HepG2 (cell line): ENCODE data around the gene RSBN1. TPM values are rescaled to one million over a fixed set of nuclear protein-coding genes. Genes with fewer than 3 reads are reported as not detected.

Experiments
- AHDC1 ChIP-seq: sonication (generic); formaldehyde crosslinking; IDR thresholded peaks from 2 replicates; pipeline ENCODE4 v1.5.1; 2020; ENCODE audit warnings: mild to moderate bottlenecking, missing genetic modification reagents, borderline replicate concordance
- ATF1 ChIP-seq: IDR thresholded peaks from 2 replicates; pipeline ENCODE4 v1.6.1; 2016; ENCODE audit warnings: mild to moderate bottlenecking, control low read depth
- BRCA1 ChIP-seq: sonication (generic); formaldehyde crosslinking; IDR thresholded peaks from 2 replicates; pipeline ENCODE4 v1.4.0; 2020; ENCODE audit warnings: missing genetic modification reagents
- CREBL2 ChIP-seq: sonication (generic); formaldehyde crosslinking; IDR thresholded peaks from 2 replicates; pipeline ENCODE4 v1.8.1; 2023; ENCODE audit warnings: missing genetic modification reagents, mild to moderate bottlenecking, borderline replicate concordance
- HDAC6 ChIP-seq: fragments of 200-600 bp; sonication (generic); IDR thresholded peaks from 2 replicates; pipeline ENCODE4 v1.7.0; 2017; ENCODE audit warnings: mild to moderate bottlenecking, antibody characterized with exemption, low read length, low read depth
- KDM6A ChIP-seq: IDR thresholded peaks from 2 replicates; pipeline ENCODE4 v1.6.1; 2016; ENCODE audit warnings: low read depth
- KLF16 ChIP-seq, 2 experiments: sonication (generic) in 1 of 2; formaldehyde crosslinking in 1 of 2; IDR thresholded peaks; 2 replicates each; pipeline versions ENCODE4 v1.6.1 to v1.8.0; 2016 to 2023; ENCODE audit warnings: missing genetic modification reagents in 2 of 2, missing compliant biosample characterization in 1 of 2
- LCORL ChIP-seq, 2 experiments: fragments of 450-650 bp in 1 of 2; sonication (generic) in 1 of 2; formaldehyde crosslinking in 1 of 2; IDR thresholded peaks; 2 replicates each; pipeline versions ENCODE4 v1.5.0 to v1.6.1; 2017 to 2020; ENCODE audit warnings: antibody characterized with exemption in 1 of 2, missing genetic modification reagents in 1 of 2
- MED13 ChIP-seq: sonication (generic); formaldehyde crosslinking; IDR thresholded peaks from 2 replicates; pipeline ENCODE4 v1.5.0; 2020; ENCODE audit warnings: missing genetic modification reagents
- MEIS1 ChIP-seq: sonication (generic); formaldehyde crosslinking; IDR thresholded peaks from 2 replicates; pipeline ENCODE4 v1.9.0; 2021; ENCODE audit warnings: mild to moderate bottlenecking, missing genetic modification reagents, moderate library complexity, borderline replicate concordance
- MTERF4 ChIP-seq: sonication (generic); formaldehyde crosslinking; IDR thresholded peaks from 2 replicates; pipeline ENCODE4 v1.8.0; 2023; ENCODE audit warnings: mild to moderate bottlenecking, missing genetic modification reagents
- ONECUT2 ChIP-seq: sonication (generic); formaldehyde crosslinking; IDR thresholded peaks from 2 replicates; pipeline ENCODE4 v1.4.0; 2020; ENCODE audit warnings: missing genetic modification reagents
- RELA ChIP-seq: sonication (generic); formaldehyde crosslinking; IDR thresholded peaks from 2 replicates; pipeline ENCODE4 v1.4.0; 2020; ENCODE audit warnings: missing genetic modification reagents
- SRSF9 ChIP-seq: fragments of 200-400 bp; formaldehyde crosslinking; IDR thresholded peaks from 2 replicates; pipeline ENCODE4 v1.6.1; 2018; ENCODE audit warnings: borderline replicate concordance, mild to moderate bottlenecking, low read depth, low read length; ENCODE audit not compliant: insufficient read depth, poor library complexity, severe bottlenecking
- ZGPAT ChIP-seq: IDR thresholded peaks from 2 replicates; pipeline ENCODE4 v1.6.1; 2016; ENCODE audit warnings: mild to moderate bottlenecking
- ZNF512B ChIP-seq: sonication (generic); formaldehyde crosslinking; IDR thresholded peaks from 2 replicates; pipeline ENCODE4 v1.5.1; 2020; ENCODE audit warnings: missing genetic modification reagents, mild to moderate bottlenecking, borderline replicate concordance
- ZNF569 ChIP-seq: sonication (generic); formaldehyde crosslinking; IDR thresholded peaks from 2 replicates; pipeline ENCODE4 v1.5.0; 2020; ENCODE audit warnings: mild to moderate bottlenecking, missing genetic modification reagents, moderate library complexity, borderline replicate concordance
- polyA plus RNA-seq, 8 experiments: library from polyadenylated mRNA; depleted of rRNA in 3 of 8; stranded (reverse) in 7 of 8; unstranded in 1 of 8; fragments of >200 nt; fragmentation: Illumina TruSeq in 4 of 8; extraction: Trizol in 4 of 8; gene quantifications; 2 replicates each; pipeline versions ENCODE4 v1.2.1 to v1.2.3, GENCODE V29; 2011 to 2016; ENCODE audit warnings: low read depth in 4 of 8, missing spikeins in 1 of 8, mixed read lengths in 1 of 8; ENCODE audit not compliant: insufficient read depth in 1 of 8
- total RNA-seq, 5 experiments: library from RNA; depleted of rRNA; stranded (reverse); fragments of >200 nt; fragmentation: Illumina TruSeq; extraction: Trizol; gene quantifications; 2 replicates each; pipeline ENCODE4 v1.2.3, GENCODE V29; 2016; ENCODE audit warnings: low read depth in 1 of 5

Gene RSBN1
- total and polyA plus RNA-seq, 2 of the 13 experiments (the other 11 are each of a cell fraction or from before 2014, with no cell fraction given), result 8.3 to 10.4 TPM

GRCh38 chr1:113811888-113812660 is at the start of gene RSBN1 (continued):
- TF ChIP-seq AHDC1 (CRISPR knock-in tag) (no peak), MEIS1 (CRISPR knock-in tag) (peak; percentile 70; the same call in 1 of the 2 replicates), ZNF512B (no peak), ONECUT2 (CRISPR knock-in tag) (no peak), ATF1 (CRISPR knock-in tag) (peak; percentile 81), HDAC6 (no peak), KDM6A (CRISPR knock-in tag) (no peak), SRSF9 (no peak), MTERF4 (peak; percentile 23), KLF16 (CRISPR knock-in tag; IDR thresholded peaks at IDR 0.05) (peak in 1 of 2 experiments; percentile 58; a peak in 2 of 4 replicates), CREBL2 (no peak), LCORL (IDR thresholded peaks at IDR 0.05) (no peak), LCORL (CRISPR knock-in tag; IDR thresholded peaks at IDR 0.05) (peak; percentile 58; the same call in 1 of the 2 replicates), MED13 (CRISPR knock-in tag) (no peak), RELA (CRISPR knock-in tag) (no peak), BRCA1 (CRISPR knock-in tag) (0 out of 2 replicates have a peak, but pooled peaks have one; percentile 70), ZGPAT (CRISPR knock-in tag) (no peak; the same call in 1 of the 2 replicates), ZNF569 (CRISPR knock-in tag) (no peak)
